HepG2 (cell line): ENCODE measurements around the gene RPL37A. TPM values are rescaled to one million over a fixed set of nuclear protein-coding genes. Genes with fewer than 3 reads are reported as not detected.
A peak's percentile ranks its signal among the peaks of the same experiment; 100 is the strongest.

Experiments
- ATAC-seq: fragments of 200-7000 bp; cut with Tn5 transposase; 3 replicates; pipeline ENCODE4 v1.9.1; 2020; ENCODE audit warnings: mild to moderate bottlenecking, moderate library complexity
- BruUV-seq: library from RNA; stranded (reverse); fragments of 400-500 nt; replicated peaks from 2 replicates; lab custom pipeline; 2021; lab: Mats Ljungman, UMichigan
- CTCF ChIA-PET: fragments of 300-600 bp; formaldehyde crosslinking; extraction: SDS; loops from one replicate; lab custom pipeline; 2021; ENCODE audit warnings: low total read pairs, inconsistent platforms, low intra/inter-chr PET ratio; lab: Yijun Ruan, JAX
- POLR2A ChIA-PET: fragments of 350-600 bp; sonication (Branson Sonifier 250); formaldehyde crosslinking; loops from one replicate; lab custom pipeline; 2020; ENCODE audit warnings: antibody characterized with exemption, inconsistent platforms; lab: Yijun Ruan, JAX
- DNase-seq: peaks from one replicate; pipeline ENCODE4 v3.0.0-alpha.2; 2015; ENCODE audit warnings: low spot score
- FAIRE-seq: peaks from 3 replicates; lab custom pipeline; 2011; peaks lifted over from hg19 to GRCh38; lab: Jason Lieb, UNC
- H2AFZ ChIP-seq: one replicate; pipeline ENCODE4 v1.6.1; 2011; ENCODE audit warnings: low read length, inconsistent platforms
- H3K27ac ChIP-seq: fragments of 300-600 bp; 3 replicates; pipeline ENCODE4 v1.8.0; 2011; ENCODE audit warnings: mixed run types, mild to moderate bottlenecking, mixed read lengths, low read length, inconsistent platforms; ENCODE audit not compliant: insufficient read depth; ENCODE audit errors: extremely low read length
- H3K27me3 ChIP-seq, 2 experiments: fragments of 200-600 bp in 1 of 2; 2 replicates in 1 of 2; 3 replicates in 1 of 2; pipeline versions ENCODE4 v1.6.0 to v1.8.0; 2011; ENCODE audit warnings: low read length in 2 of 2, mild to moderate bottlenecking in 2 of 2, moderate library complexity in 2 of 2, inconsistent platforms in 1 of 2; ENCODE audit not compliant: insufficient read depth in 2 of 2, control insufficient read depth in 1 of 2
- H3K36me3 ChIP-seq, 2 experiments: fragments of 200-600 bp in 1 of 2; replicated peaks in 1 of 2; 2 replicates in 1 of 2; 3 replicates in 1 of 2; pipeline versions ENCODE4 v1.5.1 to v1.8.0; 2011; ENCODE audit warnings: low read length in 2 of 2, inconsistent platforms in 1 of 2; ENCODE audit not compliant: insufficient read depth in 2 of 2, control insufficient read depth in 1 of 2
- H3K4me1 ChIP-seq: 2 replicates; pipeline ENCODE4 v1.5.1; 2012; ENCODE audit warnings: low read length, inconsistent platforms; ENCODE audit not compliant: insufficient read depth
- H3K4me2 ChIP-seq: 2 replicates; pipeline ENCODE4 v1.6.0; 2011; ENCODE audit warnings: low read depth, low read length, inconsistent platforms
- H3K4me3 ChIP-seq, 3 experiments: fragments of 200-600 bp in 1 of 3; sonication (generic), shearing (Covaris generic) in 1 of 3; replicated peaks in 1 of 3; 2 replicates each; pipeline ENCODE4 v1.5.1; 2011 to 2016; ENCODE audit warnings: low read length in 3 of 3, inconsistent platforms in 2 of 3, low read depth in 2 of 3, mild to moderate bottlenecking in 2 of 3, control low read depth in 1 of 3, mixed read lengths in 1 of 3; ENCODE audit not compliant: insufficient read depth in 1 of 3
- H3K79me2 ChIP-seq: one replicate; pipeline ENCODE4 v1.6.1; 2011; ENCODE audit warnings: low read length, inconsistent platforms; ENCODE audit not compliant: insufficient read depth
- H3K9ac ChIP-seq: 2 replicates; pipeline ENCODE4 v1.6.0; 2011; ENCODE audit warnings: mild to moderate bottlenecking, low read depth, low read length, inconsistent platforms; ENCODE audit not compliant: insufficient read depth
- H3K9me3 ChIP-seq: 2 replicates; pipeline ENCODE4 v1.5.1; 2012; ENCODE audit warnings: mild to moderate bottlenecking, low read length
- H4K20me1 ChIP-seq: 2 replicates; pipeline ENCODE4 v1.6.0; 2011; ENCODE audit warnings: inconsistent platforms, mild to moderate bottlenecking, low read length, moderate library complexity; ENCODE audit not compliant: insufficient read depth
- ATF7 ChIP-seq, 2 experiments: fragments of 450-650 bp in 1 of 2; sonication (generic) in 1 of 2; formaldehyde crosslinking in 1 of 2; IDR thresholded peaks; 2 replicates each; pipeline versions ENCODE4 v1.4.0 to v1.6.1; 2016 to 2020; ENCODE audit warnings: antibody characterized with exemption in 1 of 2, mild to moderate bottlenecking in 1 of 2, missing genetic modification reagents in 1 of 2
- BRCA1 ChIP-seq: sonication (generic); formaldehyde crosslinking; IDR thresholded peaks from 2 replicates; pipeline ENCODE4 v1.4.0; 2020; ENCODE audit warnings: missing genetic modification reagents
- FOXJ3 ChIP-seq: sonication (generic); formaldehyde crosslinking; IDR thresholded peaks from 2 replicates; pipeline ENCODE4 v1.4.0; 2020; ENCODE audit warnings: missing genetic modification reagents, mild to moderate bottlenecking, borderline replicate concordance
- IRF2 ChIP-seq: IDR thresholded peaks from 2 replicates; pipeline ENCODE4 v1.6.1; 2018; ENCODE audit warnings: missing genetic modification reagents, missing compliant biosample characterization
- MED13 ChIP-seq: sonication (generic); formaldehyde crosslinking; IDR thresholded peaks from 2 replicates; pipeline ENCODE4 v1.5.0; 2020; ENCODE audit warnings: missing genetic modification reagents
- MED8 ChIP-seq: sonication (generic); formaldehyde crosslinking; IDR thresholded peaks from 2 replicates; pipeline ENCODE4 v1.8.1; 2023; ENCODE audit warnings: mild to moderate bottlenecking, missing genetic modification reagents; ENCODE audit not compliant: insufficient replicate concordance
- MTF1 ChIP-seq: sonication (generic); formaldehyde crosslinking; IDR thresholded peaks from 2 replicates; pipeline ENCODE4 v1.5.0; 2020; ENCODE audit warnings: missing genetic modification reagents
- NFIB ChIP-seq: sonication (generic); formaldehyde crosslinking; IDR thresholded peaks from 2 replicates; pipeline ENCODE4 v1.9.0; 2021; ENCODE audit warnings: missing genetic modification reagents, mild to moderate bottlenecking, borderline replicate concordance
- POLR2A ChIP-seq, 2 experiments: IDR thresholded peaks; 2 replicates each; pipeline ENCODE4 v1.6.1; 2011; ENCODE audit warnings: low read depth in 2 of 2, low read length in 2 of 2, mild to moderate bottlenecking in 1 of 2, moderate library complexity in 1 of 2; ENCODE audit not compliant: insufficient read depth in 1 of 2
- POLR2G ChIP-seq: fragments of 200-400 bp; formaldehyde crosslinking; IDR thresholded peaks from 2 replicates; pipeline ENCODE4 v1.6.1; 2018; ENCODE audit warnings: mild to moderate bottlenecking, low read depth, low read length, moderate library complexity
- RBM22 ChIP-seq: fragments of 200-400 bp; formaldehyde crosslinking; optimal IDR thresholded peaks from 2 replicates; pipeline ENCODE3; 2017; ENCODE audit warnings: mild to moderate bottlenecking, low read length, moderate library complexity
- SAP130 ChIP-seq: IDR thresholded peaks from 2 replicates; pipeline ENCODE4 v1.6.1; 2016; ENCODE audit warnings: low read depth
- ZMYM2 ChIP-seq: sonication (generic); formaldehyde crosslinking; IDR thresholded peaks from 2 replicates; pipeline ENCODE4 v1.8.0; 2022; ENCODE audit warnings: mild to moderate bottlenecking, missing genetic modification reagents
- ZNF143 ChIP-seq: sonication (generic); formaldehyde crosslinking; IDR thresholded peaks from 2 replicates; pipeline ENCODE4 v1.4.0; 2020; ENCODE audit warnings: missing genetic modification reagents
- ZNF616 ChIP-seq: sonication (generic); formaldehyde crosslinking; IDR thresholded peaks from 2 replicates; pipeline ENCODE4 v1.5.0; 2020; ENCODE audit warnings: low read depth, mild to moderate bottlenecking, missing genetic modification reagents
- ZNF629 ChIP-seq: sonication (generic); formaldehyde crosslinking; conservative IDR thresholded peaks from 2 replicates; pipeline ENCODE4 v1.5.0; 2020; ENCODE audit warnings: missing genetic modification reagents
- WGBS: methylation state at CpG from one replicate; pipeline ENCODE4 v1.1.6; 2017; ENCODE audit warnings: low lambda C conversion rate; 5-methylcytosine and 5-hydroxymethylcytosine counted together
- in situ Hi-C: cut with HindIII; loops from 2 replicates; pipeline ENCODE4 v1.10.0; 2017; ENCODE audit warnings: low pct_unique_long_range_greater_than_20kb; ENCODE audit not compliant: extremely low pct_ligation_motif_present
- intact Hi-C: fragments of 100-400 bp; cut with micrococcal nuclease; formaldehyde crosslinking; loops from one replicate; pipeline ENCODE4 v1.10.0; 2022; ENCODE audit not compliant: unreplicated experiment
- polyA plus RNA-seq, 8 experiments: library from polyadenylated mRNA; depleted of rRNA in 3 of 8; stranded (reverse) in 7 of 8; unstranded in 1 of 8; fragments of >200 nt; fragmentation: Illumina TruSeq in 4 of 8; extraction: Trizol in 4 of 8; gene quantifications; 2 replicates each; pipeline versions ENCODE4 v1.2.1 to v1.2.3, GENCODE V29; 2011 to 2016; ENCODE audit warnings: low read depth in 4 of 8, missing spikeins in 1 of 8, mixed read lengths in 1 of 8; ENCODE audit not compliant: insufficient read depth in 1 of 8
- total RNA-seq, 5 experiments: library from RNA; depleted of rRNA; stranded (reverse); fragments of >200 nt; fragmentation: Illumina TruSeq; extraction: Trizol; gene quantifications; 2 replicates each; pipeline ENCODE4 v1.2.3, GENCODE V29; 2016; ENCODE audit warnings: low read depth in 1 of 5
- TF ChIP-seq, protein P1 (sequence below): sonication (generic); formaldehyde crosslinking; IDR thresholded peaks from 2 replicates; pipeline ENCODE4 v1.5.0; 2020; ENCODE audit warnings: mild to moderate bottlenecking, missing genetic modification reagents
- TF ChIP-seq, protein P2 (sequence below): sonication (generic); formaldehyde crosslinking; IDR thresholded peaks from 2 replicates; pipeline ENCODE4 v1.4.0; 2020; ENCODE audit warnings: mild to moderate bottlenecking, missing genetic modification reagents

RPL37A gene
- total and polyA plus RNA-seq, 2 of the 13 experiments (the other 11 are each of a cell fraction or from before 2014, with no cell fraction given): 6,902 to 7,910 TPM

DNA sequence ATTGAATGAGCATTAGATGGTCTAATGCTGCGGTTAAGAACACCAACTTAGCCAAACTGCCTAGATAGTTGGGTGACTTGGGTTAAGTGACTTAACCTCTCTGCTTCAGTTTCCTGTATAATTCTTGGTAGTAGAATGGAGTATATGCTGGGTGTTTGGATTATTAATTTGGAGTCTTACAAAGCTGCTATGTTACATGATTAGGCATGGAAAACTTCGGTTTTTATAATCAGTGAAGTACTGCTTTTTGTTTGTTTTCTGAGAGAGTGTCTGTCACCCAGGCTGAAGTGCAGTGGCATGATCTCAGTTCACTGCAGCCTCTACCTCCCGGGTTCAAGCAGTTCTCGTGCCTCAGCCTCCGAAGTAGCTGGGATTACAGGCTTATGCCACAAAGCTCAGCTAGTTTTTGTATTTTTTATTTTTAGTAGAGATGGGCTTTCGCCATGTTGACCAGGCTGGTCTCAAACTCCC lies 4.5 kb downstream of the RPL37A start:
- Histone ChIP-seq H3K4me3 (no peak overlapping the region), H3K27me3 (peaks cover 0 to 5% of the 10 kb centered on the region in 2 experiments; a peak in 1 of 5 replicates), H3K9ac (no peak overlapping the region), H3K4me1 (peaks cover 44% of the 10 kb centered on the region), H2AFZ (no peak overlapping the region), H3K36me3 (peaks cover 8 to 63% of the 10 kb centered on the region in 2 experiments), H3K4me2 (no peak overlapping the region), H3K79me2 (peaks cover 37% of the 10 kb centered on the region), H3K27ac (no peak overlapping the region), H3K9me3 (no peaks in the 10 kb centered on the region), H4K20me1 (peaks cover 63% of the 10 kb centered on the region)
- intact Hi-C loops (loop anchor here (5.0 kb wide), 1 partner anchor 391 kb away; no protein-coding TSS in a partner anchor), in situ Hi-C loops (loop anchor here (25.0 kb wide), 2 partner anchors 834 to 1009 kb away; no protein-coding TSS in a partner anchor)
- CTCF ChIA-PET: no interaction called here
- FAIRE-seq (no peak), ATAC-seq (no peak), DNase-seq (no peak)
- BruUV-seq: no TSS peak
- 94% methylated on average over 6 of the region's 6 CpGs for WGBS
- POLR2A ChIA-PET: no interaction called here
- TF ChIP-seq BRCA1 (CRISPR knock-in tag): peak; percentile 28; the same call in 1 of the 2 replicates
- TF ChIP-seq, protein P1, sequence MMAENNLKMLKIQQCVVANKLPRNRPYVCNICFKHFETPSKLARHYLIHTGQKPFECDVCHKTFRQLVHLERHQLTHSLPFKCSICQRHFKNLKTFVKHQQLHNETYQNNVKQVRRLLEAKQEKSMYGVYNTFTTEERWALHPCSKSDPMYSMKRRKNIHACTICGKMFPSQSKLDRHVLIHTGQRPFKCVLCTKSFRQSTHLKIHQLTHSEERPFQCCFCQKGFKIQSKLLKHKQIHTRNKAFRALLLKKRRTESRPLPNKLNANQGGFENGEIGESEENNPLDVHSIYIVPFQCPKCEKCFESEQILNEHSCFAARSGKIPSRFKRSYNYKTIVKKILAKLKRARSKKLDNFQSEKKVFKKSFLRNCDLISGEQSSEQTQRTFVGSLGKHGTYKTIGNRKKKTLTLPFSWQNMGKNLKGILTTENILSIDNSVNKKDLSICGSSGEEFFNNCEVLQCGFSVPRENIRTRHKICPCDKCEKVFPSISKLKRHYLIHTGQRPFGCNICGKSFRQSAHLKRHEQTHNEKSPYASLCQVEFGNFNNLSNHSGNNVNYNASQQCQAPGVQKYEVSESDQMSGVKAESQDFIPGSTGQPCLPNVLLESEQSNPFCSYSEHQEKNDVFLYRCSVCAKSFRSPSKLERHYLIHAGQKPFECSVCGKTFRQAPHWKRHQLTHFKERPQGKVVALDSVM (CRISPR knock-in tag): peak; percentile 69; the same call in 1 of the 2 replicates
- peak; percentile 12; the same call in 1 of the 2 replicates for TF ChIP-seq POLR2G
- 0 out of 2 replicates have a peak, but pooled peaks have one; percentile 19 for TF ChIP-seq NFIB
- no peak for TF ChIP-seq MED8
- TF ChIP-seq, protein P2, sequence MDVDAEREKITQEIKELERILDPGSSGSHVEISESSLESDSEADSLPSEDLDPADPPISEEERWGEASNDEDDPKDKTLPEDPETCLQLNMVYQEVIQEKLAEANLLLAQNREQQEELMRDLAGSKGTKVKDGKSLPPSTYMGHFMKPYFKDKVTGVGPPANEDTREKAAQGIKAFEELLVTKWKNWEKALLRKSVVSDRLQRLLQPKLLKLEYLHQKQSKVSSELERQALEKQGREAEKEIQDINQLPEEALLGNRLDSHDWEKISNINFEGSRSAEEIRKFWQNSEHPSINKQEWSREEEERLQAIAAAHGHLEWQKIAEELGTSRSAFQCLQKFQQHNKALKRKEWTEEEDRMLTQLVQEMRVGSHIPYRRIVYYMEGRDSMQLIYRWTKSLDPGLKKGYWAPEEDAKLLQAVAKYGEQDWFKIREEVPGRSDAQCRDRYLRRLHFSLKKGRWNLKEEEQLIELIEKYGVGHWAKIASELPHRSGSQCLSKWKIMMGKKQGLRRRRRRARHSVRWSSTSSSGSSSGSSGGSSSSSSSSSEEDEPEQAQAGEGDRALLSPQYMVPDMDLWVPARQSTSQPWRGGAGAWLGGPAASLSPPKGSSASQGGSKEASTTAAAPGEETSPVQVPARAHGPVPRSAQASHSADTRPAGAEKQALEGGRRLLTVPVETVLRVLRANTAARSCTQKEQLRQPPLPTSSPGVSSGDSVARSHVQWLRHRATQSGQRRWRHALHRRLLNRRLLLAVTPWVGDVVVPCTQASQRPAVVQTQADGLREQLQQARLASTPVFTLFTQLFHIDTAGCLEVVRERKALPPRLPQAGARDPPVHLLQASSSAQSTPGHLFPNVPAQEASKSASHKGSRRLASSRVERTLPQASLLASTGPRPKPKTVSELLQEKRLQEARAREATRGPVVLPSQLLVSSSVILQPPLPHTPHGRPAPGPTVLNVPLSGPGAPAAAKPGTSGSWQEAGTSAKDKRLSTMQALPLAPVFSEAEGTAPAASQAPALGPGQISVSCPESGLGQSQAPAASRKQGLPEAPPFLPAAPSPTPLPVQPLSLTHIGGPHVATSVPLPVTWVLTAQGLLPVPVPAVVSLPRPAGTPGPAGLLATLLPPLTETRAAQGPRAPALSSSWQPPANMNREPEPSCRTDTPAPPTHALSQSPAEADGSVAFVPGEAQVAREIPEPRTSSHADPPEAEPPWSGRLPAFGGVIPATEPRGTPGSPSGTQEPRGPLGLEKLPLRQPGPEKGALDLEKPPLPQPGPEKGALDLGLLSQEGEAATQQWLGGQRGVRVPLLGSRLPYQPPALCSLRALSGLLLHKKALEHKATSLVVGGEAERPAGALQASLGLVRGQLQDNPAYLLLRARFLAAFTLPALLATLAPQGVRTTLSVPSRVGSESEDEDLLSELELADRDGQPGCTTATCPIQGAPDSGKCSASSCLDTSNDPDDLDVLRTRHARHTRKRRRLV: 0 out of 2 replicates have a peak, but pooled peaks have one; percentile 4
- TF ChIP-seq MTF1 (CRISPR knock-in tag): peak; percentile 60; the same call in 1 of the 2 replicates
- 0 out of 2 replicates have a peak, but pooled peaks have one; percentile 29 for TF ChIP-seq MED13 (CRISPR knock-in tag)
- peak; percentile 32 to 44 for TF ChIP-seq POLR2A (IDR thresholded peaks at IDR 0.05; ENCODE audit: insufficient read depth in 1 of 2, low read depth in 2 of 2, low read length in 2 of 2)
- TF ChIP-seq SAP130 (CRISPR knock-in tag): no peak
- peak; percentile 39; the same call in 1 of the 2 replicates for TF ChIP-seq FOXJ3 (CRISPR knock-in tag)
- no peak for TF ChIP-seq ZNF616 (CRISPR knock-in tag)
- no peak for TF ChIP-seq ZNF629 (CRISPR knock-in tag)
- TF ChIP-seq RBM22: peak; percentile 56
- TF ChIP-seq IRF2 (CRISPR knock-in tag): no peak
- no peak for TF ChIP-seq ATF7 (IDR thresholded peaks at IDR 0.05)
- no peak for TF ChIP-seq ATF7 (CRISPR knock-in tag; IDR thresholded peaks at IDR 0.05)
- TF ChIP-seq ZNF143 (CRISPR knock-in tag): 0 out of 2 replicates have a peak, but pooled peaks have one; percentile 11
- 0 out of 2 replicates have a peak, but pooled peaks have one; percentile 19 for TF ChIP-seq ZMYM2 (CRISPR knock-in tag)
